ENCODE data around the gene TMEM164. TPM values are rescaled to one million over a fixed set of nuclear protein-coding genes. Genes with fewer than 3 reads are reported as not detected.
"Not testable (repeated sequence)": the region's sequence is repeated elsewhere in the genome, so short reads cannot be mapped to it uniquely, and the experiment has no call there.

TMEM164 gene
- polyA plus RNA-seq, 1 donor (not counting 4 experiments of a cell fraction or from before 2014, with no cell fraction given), result 15.3 TPM

- H3K4me2 ChIP-seq (ENCODE audit: control insufficient read depth, extremely low read depth, insufficient read depth, low read depth, low read length), result no peak overlapping the region
- H3K4me3 ChIP-seq (ENCODE audit: control insufficient read depth in 2 of 3, extremely low read depth in 1 of 3, insufficient read depth in 2 of 3, low read depth in 1 of 3, low read length in 3 of 3), result no peak overlapping the region
- no peaks in the 10 kb centered on the region for H3K9me1 ChIP-seq (ENCODE audit: control insufficient read depth, extremely low read depth, insufficient read depth, low read length)
- H3K79me2 ChIP-seq (ENCODE audit: control insufficient read depth, insufficient read depth, low read length), result no peaks in the 10 kb centered on the region
- H2AFZ ChIP-seq (ENCODE audit: control insufficient read depth, low read length), result no peak overlapping the region
- no peaks in the 10 kb centered on the region for H3K27me3 ChIP-seq (ENCODE audit: control insufficient read depth, extremely low read depth, insufficient read depth, low read length)
- no peak overlapping the region for H3K9ac ChIP-seq (ENCODE audit: control insufficient read depth, extremely low read depth, insufficient read depth, low read length)
- FAIRE-seq, result no peak
- TF ChIP-seq, protein P1, sequence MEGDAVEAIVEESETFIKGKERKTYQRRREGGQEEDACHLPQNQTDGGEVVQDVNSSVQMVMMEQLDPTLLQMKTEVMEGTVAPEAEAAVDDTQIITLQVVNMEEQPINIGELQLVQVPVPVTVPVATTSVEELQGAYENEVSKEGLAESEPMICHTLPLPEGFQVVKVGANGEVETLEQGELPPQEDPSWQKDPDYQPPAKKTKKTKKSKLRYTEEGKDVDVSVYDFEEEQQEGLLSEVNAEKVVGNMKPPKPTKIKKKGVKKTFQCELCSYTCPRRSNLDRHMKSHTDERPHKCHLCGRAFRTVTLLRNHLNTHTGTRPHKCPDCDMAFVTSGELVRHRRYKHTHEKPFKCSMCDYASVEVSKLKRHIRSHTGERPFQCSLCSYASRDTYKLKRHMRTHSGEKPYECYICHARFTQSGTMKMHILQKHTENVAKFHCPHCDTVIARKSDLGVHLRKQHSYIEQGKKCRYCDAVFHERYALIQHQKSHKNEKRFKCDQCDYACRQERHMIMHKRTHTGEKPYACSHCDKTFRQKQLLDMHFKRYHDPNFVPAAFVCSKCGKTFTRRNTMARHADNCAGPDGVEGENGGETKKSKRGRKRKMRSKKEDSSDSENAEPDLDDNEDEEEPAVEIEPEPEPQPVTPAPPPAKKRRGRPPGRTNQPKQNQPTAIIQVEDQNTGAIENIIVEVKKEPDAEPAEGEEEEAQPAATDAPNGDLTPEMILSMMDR (optimal IDR thresholded peaks at IDR 0.05 in 1 of 3, IDR thresholded peaks at IDR 0.05 in 1 of 3, conservative IDR thresholded peaks at IDR 0.05 in 1 of 3; ENCODE audit: extremely low read depth in 1 of 3, insufficient read depth in 2 of 3, low read length in 3 of 3), result no peak
- no peak for TF ChIP-seq EZH2 (IDR thresholded peaks at IDR 0.05; ENCODE audit: low read length)
- H3K36me3 ChIP-seq (ENCODE audit: control insufficient read depth in 2 of 2, extremely low read depth in 1 of 2, insufficient read depth in 2 of 2, low read length in 2 of 2), result no peaks in the 10 kb centered on the region
- H3K27ac ChIP-seq (ENCODE audit: control insufficient read depth, insufficient read depth, low read length), result no peak overlapping the region
- dilution Hi-C loops (cut with MboI; ENCODE audit: extremely low pct_ligation_motif_present, low sequenced_read_pairs), result no loop called here
- no peaks in the 10 kb centered on the region for H4K20me1 ChIP-seq (ENCODE audit: control insufficient read depth, extremely low read depth, insufficient read depth, low read length)
- H3K9me3 ChIP-seq (ENCODE audit: control insufficient read depth, low read depth, low read length), result no peaks in the 10 kb centered on the region
- DNase-seq (ENCODE audit: low read depth, low spot score), result no peak
- H3K4me1 ChIP-seq (ENCODE audit: control insufficient read depth, extremely low read depth, insufficient read depth, low read length), result no peaks in the 10 kb centered on the region
These were observed 150.3 kb downstream of the TMEM164 start for GRCh38 chrX:110153244-110153643.

DNA sequence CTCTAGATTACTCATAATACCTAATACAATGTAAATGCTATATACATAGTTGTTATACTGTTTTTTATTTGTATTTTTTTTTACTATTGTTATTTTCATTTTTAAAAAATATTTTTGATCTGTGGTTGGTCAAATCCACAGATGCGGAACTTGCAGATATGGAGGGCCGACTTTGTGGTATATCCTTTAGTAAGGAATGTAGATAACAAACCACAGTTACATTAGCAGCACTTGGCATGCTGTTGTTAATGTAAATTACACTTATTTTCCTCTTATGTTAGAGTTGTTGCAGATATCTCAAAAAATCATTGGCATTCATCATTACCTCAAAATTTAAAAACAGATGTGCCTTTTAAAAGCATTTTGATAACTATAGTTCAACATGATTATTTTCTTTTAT is 151.0 kb downstream of the TMEM164 start:
- no peak for FAIRE-seq

DNA sequence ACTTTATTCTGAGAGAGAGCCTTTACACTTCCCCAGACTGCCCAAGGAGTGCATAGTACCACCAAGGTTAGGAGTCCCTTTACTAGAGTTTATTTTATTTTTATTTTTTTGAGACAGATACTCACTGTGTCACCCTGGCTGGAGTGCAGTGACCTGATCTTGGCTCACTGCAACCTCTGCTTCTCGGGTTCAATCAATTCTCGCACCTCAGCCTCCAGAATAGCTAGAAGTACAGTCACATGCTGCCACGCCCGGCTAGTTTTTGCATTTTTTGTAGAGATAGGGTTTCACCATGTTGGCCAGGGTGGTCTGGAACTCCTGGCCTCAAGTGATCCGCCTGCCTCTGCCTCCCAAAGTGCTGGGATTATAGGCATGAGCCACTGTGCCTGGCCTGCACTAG is 151.4 kb downstream of the TMEM164 start:
- H3K9me3 ChIP-seq (ENCODE audit: control insufficient read depth, low read depth, low read length); H3K9ac ChIP-seq (ENCODE audit: control insufficient read depth, extremely low read depth, insufficient read depth, low read length); H4K20me1 ChIP-seq (ENCODE audit: control insufficient read depth, extremely low read depth, insufficient read depth, low read length); H3K4me3 ChIP-seq (ENCODE audit: control insufficient read depth in 2 of 3, extremely low read depth in 1 of 3, insufficient read depth in 2 of 3, low read depth in 1 of 3, low read length in 3 of 3); H3K27ac ChIP-seq (ENCODE audit: control insufficient read depth, insufficient read depth, low read length); H3K79me2 ChIP-seq (ENCODE audit: control insufficient read depth, insufficient read depth, low read length); H3K4me1 ChIP-seq (ENCODE audit: control insufficient read depth, extremely low read depth, insufficient read depth, low read length); FAIRE-seq; H3K36me3 ChIP-seq (ENCODE audit: control insufficient read depth in 2 of 2, extremely low read depth in 1 of 2, insufficient read depth in 2 of 2, low read length in 2 of 2); H3K27me3 ChIP-seq (ENCODE audit: control insufficient read depth, extremely low read depth, insufficient read depth, low read length); DNase-seq (ENCODE audit: low read depth, low spot score); H3K9me1 ChIP-seq (ENCODE audit: control insufficient read depth, extremely low read depth, insufficient read depth, low read length); H2AFZ ChIP-seq (ENCODE audit: control insufficient read depth, low read length); dilution Hi-C loops (cut with MboI; ENCODE audit: extremely low pct_ligation_motif_present, low sequenced_read_pairs); H3K4me2 ChIP-seq (ENCODE audit: control insufficient read depth, extremely low read depth, insufficient read depth, low read depth, low read length): not testable (repeated sequence)

More for the DNA sequence above, 151.0 kb downstream of the TMEM164 start:
- Histone ChIP-seq H3K79me2 (ENCODE audit: control insufficient read depth, insufficient read depth, low read length) (no peaks in the 10 kb centered on the region), H3K9me3 (ENCODE audit: control insufficient read depth, low read depth, low read length) (no peaks in the 10 kb centered on the region), H3K4me2 (ENCODE audit: control insufficient read depth, extremely low read depth, insufficient read depth, low read depth, low read length) (no peak overlapping the region), H3K9ac (ENCODE audit: control insufficient read depth, extremely low read depth, insufficient read depth, low read length) (no peak overlapping the region), H3K27me3 (ENCODE audit: control insufficient read depth, extremely low read depth, insufficient read depth, low read length) (no peaks in the 10 kb centered on the region), H2AFZ (ENCODE audit: control insufficient read depth, low read length) (no peak overlapping the region), H3K4me1 (ENCODE audit: control insufficient read depth, extremely low read depth, insufficient read depth, low read length) (no peaks in the 10 kb centered on the region), H3K4me3 (ENCODE audit: control insufficient read depth in 2 of 3, extremely low read depth in 1 of 3, insufficient read depth in 2 of 3, low read depth in 1 of 3, low read length in 3 of 3) (no peak overlapping the region), H4K20me1 (ENCODE audit: control insufficient read depth, extremely low read depth, insufficient read depth, low read length) (no peaks in the 10 kb centered on the region), H3K9me1 (ENCODE audit: control insufficient read depth, extremely low read depth, insufficient read depth, low read length) (no peaks in the 10 kb centered on the region), H3K27ac (ENCODE audit: control insufficient read depth, insufficient read depth, low read length) (no peak overlapping the region), H3K36me3 (ENCODE audit: control insufficient read depth in 2 of 2, extremely low read depth in 1 of 2, insufficient read depth in 2 of 2, low read length in 2 of 2) (no peaks in the 10 kb centered on the region)
- DNase-seq (ENCODE audit: low read depth, low spot score), result no peak
- TF ChIP-seq EZH2 (IDR thresholded peaks at IDR 0.05; ENCODE audit: low read length), result no peak
- TF ChIP-seq, protein P1 (optimal IDR thresholded peaks at IDR 0.05 in 1 of 3, IDR thresholded peaks at IDR 0.05 in 1 of 3, conservative IDR thresholded peaks at IDR 0.05 in 1 of 3; ENCODE audit: extremely low read depth in 1 of 3, insufficient read depth in 2 of 3, low read length in 3 of 3), result no peak
- dilution Hi-C loops (cut with MboI; ENCODE audit: extremely low pct_ligation_motif_present, low sequenced_read_pairs), result no loop called here
